HEK293 (cell line): ENCODE measurements around the gene EPG5.

Experiments used
- CTCF ChIA-PET: fragments of 350-600 bp; formaldehyde crosslinking; extraction: SDS; loops from one replicate; lab custom pipeline; 2021; ENCODE audit warnings: antibody characterized with exemption; lab: Yijun Ruan, JAX
- POLR2A ChIA-PET: fragments of 300-600 bp; formaldehyde crosslinking; extraction: SDS; loops from one replicate; lab custom pipeline; 2020; ENCODE audit warnings: antibody characterized with exemption, inconsistent platforms; lab: Yijun Ruan, JAX
- H3K27ac ChIP-seq: fragments of 200-500 bp; sonication (Bioruptor generic); 2 replicates; pipeline ENCODE4 v1.5.1; 2014; ENCODE audit warnings: low read depth, low read length, control low read depth, inconsistent platforms; ENCODE audit errors: extremely low read depth
- H3K36me3 ChIP-seq, 2 experiments: fragments of 200-500 bp in 1 of 2; sonication (Bioruptor generic) in 1 of 2; 1 replicate in 1 of 2; 2 replicates in 1 of 2; pipeline ENCODE4 v1.5.1; 2014 to 2017; ENCODE audit warnings: inconsistent platforms in 2 of 2, low read length in 2 of 2; ENCODE audit not compliant: control insufficient read depth in 2 of 2, insufficient read depth in 1 of 2
- H3K4me1 ChIP-seq: fragments of 200-500 bp; sonication (Bioruptor generic); 2 replicates; pipeline ENCODE4 v1.5.1; 2014; ENCODE audit warnings: mild to moderate bottlenecking, low read length, inconsistent platforms; ENCODE audit not compliant: control insufficient read depth, insufficient read depth
- H3K4me3 ChIP-seq: 2 replicates; pipeline ENCODE4 v1.5.1; 2011; ENCODE audit warnings: low read depth, mild to moderate bottlenecking, control low read depth, low read length, moderate library complexity
- H3K9me3 ChIP-seq: fragments of 200-500 bp; sonication (Bioruptor generic); 2 replicates; pipeline ENCODE4 v1.5.1; 2014; ENCODE audit warnings: low read depth, low read length, inconsistent platforms; ENCODE audit not compliant: control insufficient read depth, insufficient read depth
- IKZF3 ChIP-seq: fragments of 450-650 bp; IDR thresholded peaks from 2 replicates; pipeline ENCODE4 v1.5.0; 2018; ENCODE audit warnings: missing biosample characterization, mild to moderate bottlenecking, missing genetic modification characterization, moderate library complexity
- KLF9 ChIP-seq: fragments of 450-650 bp; formaldehyde crosslinking; IDR thresholded peaks from 2 replicates; pipeline ENCODE4 v1.5.1; 2016; ENCODE audit warnings: missing biosample characterization, missing genetic modification characterization, low read depth
- MZF1 ChIP-seq: fragments of 450-650 bp; formaldehyde crosslinking; IDR thresholded peaks from 2 replicates; pipeline ENCODE4 v1.5.1; 2017; ENCODE audit warnings: missing biosample characterization, missing genetic modification characterization, borderline replicate concordance
- ZNF138 ChIP-seq: fragments of 450-650 bp; formaldehyde crosslinking; IDR thresholded peaks from 2 replicates; pipeline ENCODE4 v1.5.1; 2016; ENCODE audit warnings: missing biosample characterization, missing genetic modification characterization, borderline replicate concordance
- ZNF184 ChIP-seq: fragments of 450-650 bp; IDR thresholded peaks from 2 replicates; pipeline ENCODE4 v1.5.1; 2018; ENCODE audit warnings: missing biosample characterization, mild to moderate bottlenecking, missing genetic modification characterization
- ZNF23 ChIP-seq: fragments of 450-650 bp; formaldehyde crosslinking; IDR thresholded peaks from 2 replicates; pipeline ENCODE4 v1.5.1; 2016; ENCODE audit warnings: missing biosample characterization, missing genetic modification characterization, borderline replicate concordance
- ZNF239 ChIP-seq: fragments of 450-650 bp; formaldehyde crosslinking; IDR thresholded peaks from 2 replicates; pipeline ENCODE4 v1.5.1; 2016; ENCODE audit warnings: missing biosample characterization, missing genetic modification characterization
- ZNF292 ChIP-seq: fragments of 450-650 bp; formaldehyde crosslinking; IDR thresholded peaks from 2 replicates; pipeline ENCODE4 v1.5.1; 2016; ENCODE audit warnings: low read depth, missing biosample characterization, missing genetic modification characterization, borderline replicate concordance
- ZNF561 ChIP-seq: fragments of 450-650 bp; IDR thresholded peaks from 2 replicates; pipeline ENCODE4 v1.5.1; 2018; ENCODE audit warnings: missing biosample characterization, missing genetic modification characterization, borderline replicate concordance
- ZNF654 ChIP-seq: fragments of 450-650 bp; formaldehyde crosslinking; IDR thresholded peaks from 2 replicates; pipeline ENCODE4 v1.5.1; 2016; ENCODE audit warnings: low read depth, missing biosample characterization, missing genetic modification characterization
- TF ChIP-seq, protein P1 (sequence below): fragments of 450-650 bp; formaldehyde crosslinking; conservative IDR thresholded peaks from 2 replicates; pipeline ENCODE4 v1.5.1; 2016; ENCODE audit warnings: low read depth, missing biosample characterization, missing genetic modification characterization
- TF ChIP-seq, protein P2 (sequence below): fragments of 450-650 bp; formaldehyde crosslinking; conservative IDR thresholded peaks from 2 replicates; pipeline ENCODE4 v1.5.1; 2016; ENCODE audit warnings: low read depth, missing biosample characterization, missing genetic modification characterization
- TF ChIP-seq, protein P3 (sequence below): fragments of 450-650 bp; formaldehyde crosslinking; IDR thresholded peaks from 2 replicates; pipeline ENCODE4 v1.5.1; 2016; ENCODE audit warnings: missing biosample characterization, missing genetic modification characterization, borderline replicate concordance
- TF ChIP-seq, protein P4 (sequence below): fragments of 450-650 bp; formaldehyde crosslinking; IDR thresholded peaks from 2 replicates; pipeline ENCODE4 v1.5.1; 2016; ENCODE audit warnings: missing biosample characterization, missing genetic modification characterization
- TF ChIP-seq, protein P5 (sequence below): fragments of 450-650 bp; formaldehyde crosslinking; IDR thresholded peaks from 2 replicates; pipeline ENCODE4 v1.5.1; 2016; ENCODE audit warnings: missing biosample characterization, missing genetic modification characterization
- TF ChIP-seq, protein P6 (sequence below): fragments of 450-650 bp; formaldehyde crosslinking; IDR thresholded peaks from 2 replicates; pipeline ENCODE4 v1.5.1; 2016; ENCODE audit warnings: missing biosample characterization, missing genetic modification characterization

The EPG5 gene

DNA sequence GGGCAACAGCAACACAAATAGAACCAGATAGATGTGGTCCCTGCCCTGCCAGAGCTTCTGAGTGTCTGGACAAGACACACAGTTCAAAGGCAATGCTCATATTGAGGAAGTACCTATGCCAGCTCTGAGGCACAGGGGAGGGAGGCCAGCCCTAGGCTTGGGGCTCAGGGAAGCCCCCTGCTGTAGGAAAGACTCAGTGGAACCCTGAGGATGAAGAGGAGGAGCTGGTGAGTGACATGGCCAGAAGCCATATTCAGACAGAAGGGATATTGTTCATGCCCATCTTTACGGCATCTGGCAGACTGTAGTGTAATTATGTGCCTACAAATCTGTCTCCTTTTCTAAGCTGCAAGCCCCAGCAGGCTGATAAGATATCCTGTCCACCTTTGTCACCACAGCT is 132.8 kb downstream of the EPG5 start (continued):
- TF ChIP-seq ZNF654 (tag by site-specific recombination) = no peak
- TF ChIP-seq, protein P1, sequence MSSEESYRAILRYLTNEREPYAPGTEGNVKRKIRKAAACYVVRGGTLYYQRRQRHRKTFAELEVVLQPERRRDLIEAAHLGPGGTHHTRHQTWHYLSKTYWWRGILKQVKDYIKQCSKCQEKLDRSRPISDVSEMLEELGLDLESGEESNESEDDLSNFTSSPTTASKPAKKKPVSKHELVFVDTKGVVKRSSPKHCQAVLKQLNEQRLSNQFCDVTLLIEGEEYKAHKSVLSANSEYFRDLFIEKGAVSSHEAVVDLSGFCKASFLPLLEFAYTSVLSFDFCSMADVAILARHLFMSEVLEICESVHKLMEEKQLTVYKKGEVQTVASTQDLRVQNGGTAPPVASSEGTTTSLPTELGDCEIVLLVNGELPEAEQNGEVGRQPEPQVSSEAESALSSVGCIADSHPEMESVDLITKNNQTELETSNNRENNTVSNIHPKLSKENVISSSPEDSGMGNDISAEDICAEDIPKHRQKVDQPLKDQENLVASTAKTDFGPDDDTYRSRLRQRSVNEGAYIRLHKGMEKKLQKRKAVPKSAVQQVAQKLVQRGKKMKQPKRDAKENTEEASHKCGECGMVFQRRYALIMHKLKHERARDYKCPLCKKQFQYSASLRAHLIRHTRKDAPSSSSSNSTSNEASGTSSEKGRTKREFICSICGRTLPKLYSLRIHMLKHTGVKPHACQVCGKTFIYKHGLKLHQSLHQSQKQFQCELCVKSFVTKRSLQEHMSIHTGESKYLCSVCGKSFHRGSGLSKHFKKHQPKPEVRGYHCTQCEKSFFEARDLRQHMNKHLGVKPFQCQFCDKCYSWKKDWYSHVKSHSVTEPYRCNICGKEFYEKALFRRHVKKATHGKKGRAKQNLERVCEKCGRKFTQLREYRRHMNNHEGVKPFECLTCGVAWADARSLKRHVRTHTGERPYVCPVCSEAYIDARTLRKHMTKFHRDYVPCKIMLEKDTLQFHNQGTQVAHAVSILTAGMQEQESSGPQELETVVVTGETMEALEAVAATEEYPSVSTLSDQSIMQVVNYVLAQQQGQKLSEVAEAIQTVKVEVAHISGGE (tag by site-specific recombination) = no peak
- no peak for TF ChIP-seq ZNF23 (tag by site-specific recombination)
- TF ChIP-seq, protein P2, sequence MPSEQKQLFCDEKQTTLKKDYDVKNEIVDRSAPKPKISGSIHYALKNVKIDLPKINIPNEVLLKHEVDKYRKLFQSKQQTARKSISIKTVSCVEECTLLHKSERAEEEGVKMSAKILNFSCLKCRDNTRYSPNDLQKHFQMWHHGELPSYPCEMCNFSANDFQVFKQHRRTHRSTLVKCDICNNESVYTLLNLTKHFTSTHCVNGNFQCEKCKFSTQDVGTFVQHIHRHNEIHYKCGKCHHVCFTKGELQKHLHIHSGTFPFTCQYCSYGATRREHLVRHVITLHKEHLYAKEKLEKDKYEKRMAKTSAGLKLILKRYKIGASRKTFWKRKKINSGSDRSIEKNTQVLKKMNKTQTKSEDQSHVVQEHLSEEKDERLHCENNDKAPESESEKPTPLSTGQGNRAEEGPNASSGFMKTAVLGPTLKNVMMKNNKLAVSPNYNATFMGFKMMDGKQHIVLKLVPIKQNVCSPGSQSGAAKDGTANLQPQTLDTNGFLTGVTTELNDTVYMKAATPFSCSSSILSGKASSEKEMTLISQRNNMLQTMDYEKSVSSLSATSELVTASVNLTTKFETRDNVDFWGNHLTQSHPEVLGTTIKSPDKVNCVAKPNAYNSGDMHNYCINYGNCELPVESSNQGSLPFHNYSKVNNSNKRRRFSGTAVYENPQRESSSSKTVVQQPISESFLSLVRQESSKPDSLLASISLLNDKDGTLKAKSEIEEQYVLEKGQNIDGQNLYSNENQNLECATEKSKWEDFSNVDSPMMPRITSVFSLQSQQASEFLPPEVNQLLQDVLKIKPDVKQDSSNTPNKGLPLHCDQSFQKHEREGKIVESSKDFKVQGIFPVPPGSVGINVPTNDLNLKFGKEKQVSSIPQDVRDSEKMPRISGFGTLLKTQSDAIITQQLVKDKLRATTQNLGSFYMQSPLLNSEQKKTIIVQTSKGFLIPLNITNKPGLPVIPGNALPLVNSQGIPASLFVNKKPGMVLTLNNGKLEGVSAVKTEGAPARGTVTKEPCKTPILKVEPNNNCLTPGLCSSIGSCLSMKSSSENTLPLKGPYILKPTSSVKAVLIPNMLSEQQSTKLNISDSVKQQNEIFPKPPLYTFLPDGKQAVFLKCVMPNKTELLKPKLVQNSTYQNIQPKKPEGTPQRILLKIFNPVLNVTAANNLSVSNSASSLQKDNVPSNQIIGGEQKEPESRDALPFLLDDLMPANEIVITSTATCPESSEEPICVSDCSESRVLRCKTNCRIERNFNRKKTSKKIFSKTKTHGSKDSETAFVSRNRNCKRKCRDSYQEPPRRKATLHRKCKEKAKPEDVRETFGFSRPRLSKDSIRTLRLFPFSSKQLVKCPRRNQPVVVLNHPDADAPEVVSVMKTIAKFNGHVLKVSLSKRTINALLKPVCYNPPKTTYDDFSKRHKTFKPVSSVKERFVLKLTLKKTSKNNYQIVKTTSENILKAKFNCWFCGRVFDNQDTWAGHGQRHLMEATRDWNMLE (tag by site-specific recombination) = no peak
- TF ChIP-seq ZNF292 (tag by site-specific recombination) = no peak

DNA sequence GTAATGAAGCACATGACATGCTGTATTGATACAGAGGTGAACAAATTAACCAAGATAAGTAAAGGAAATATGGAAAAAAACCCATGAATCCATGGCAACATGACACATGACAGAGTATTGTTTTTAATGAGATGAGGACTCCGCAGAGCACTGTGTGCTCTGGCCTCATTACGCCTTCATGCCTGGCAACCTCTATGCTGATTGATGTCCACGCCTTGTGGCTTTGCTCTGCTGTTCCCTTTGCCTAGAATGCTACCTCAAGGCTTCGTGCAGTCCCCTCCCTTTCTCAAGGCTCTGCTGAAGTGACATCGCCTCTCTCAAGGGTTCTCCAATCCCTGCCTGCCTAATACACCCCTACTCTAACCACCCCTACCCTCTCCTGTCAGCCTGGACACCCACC is 133.3 kb downstream of the EPG5 start:
- H3K4me1 ChIP-seq = peaks cover 3% of the 10 kb centered on the region; the same call in 1 of the 2 replicates
- POLR2A ChIA-PET = no interaction called here
- TF ChIP-seq IKZF3 (tag by site-specific recombination) = no peak
- TF ChIP-seq ZNF138 (tag by site-specific recombination) = no peak
- TF ChIP-seq, protein P3, sequence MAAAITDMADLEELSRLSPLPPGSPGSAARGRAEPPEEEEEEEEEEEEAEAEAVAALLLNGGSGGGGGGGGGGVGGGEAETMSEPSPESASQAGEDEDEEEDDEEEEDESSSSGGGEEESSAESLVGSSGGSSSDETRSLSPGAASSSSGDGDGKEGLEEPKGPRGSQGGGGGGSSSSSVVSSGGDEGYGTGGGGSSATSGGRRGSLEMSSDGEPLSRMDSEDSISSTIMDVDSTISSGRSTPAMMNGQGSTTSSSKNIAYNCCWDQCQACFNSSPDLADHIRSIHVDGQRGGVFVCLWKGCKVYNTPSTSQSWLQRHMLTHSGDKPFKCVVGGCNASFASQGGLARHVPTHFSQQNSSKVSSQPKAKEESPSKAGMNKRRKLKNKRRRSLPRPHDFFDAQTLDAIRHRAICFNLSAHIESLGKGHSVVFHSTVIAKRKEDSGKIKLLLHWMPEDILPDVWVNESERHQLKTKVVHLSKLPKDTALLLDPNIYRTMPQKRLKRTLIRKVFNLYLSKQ (tag by site-specific recombination) = no peak
- TF ChIP-seq MZF1 (tag by site-specific recombination) = no peak
- TF ChIP-seq, protein P4, sequence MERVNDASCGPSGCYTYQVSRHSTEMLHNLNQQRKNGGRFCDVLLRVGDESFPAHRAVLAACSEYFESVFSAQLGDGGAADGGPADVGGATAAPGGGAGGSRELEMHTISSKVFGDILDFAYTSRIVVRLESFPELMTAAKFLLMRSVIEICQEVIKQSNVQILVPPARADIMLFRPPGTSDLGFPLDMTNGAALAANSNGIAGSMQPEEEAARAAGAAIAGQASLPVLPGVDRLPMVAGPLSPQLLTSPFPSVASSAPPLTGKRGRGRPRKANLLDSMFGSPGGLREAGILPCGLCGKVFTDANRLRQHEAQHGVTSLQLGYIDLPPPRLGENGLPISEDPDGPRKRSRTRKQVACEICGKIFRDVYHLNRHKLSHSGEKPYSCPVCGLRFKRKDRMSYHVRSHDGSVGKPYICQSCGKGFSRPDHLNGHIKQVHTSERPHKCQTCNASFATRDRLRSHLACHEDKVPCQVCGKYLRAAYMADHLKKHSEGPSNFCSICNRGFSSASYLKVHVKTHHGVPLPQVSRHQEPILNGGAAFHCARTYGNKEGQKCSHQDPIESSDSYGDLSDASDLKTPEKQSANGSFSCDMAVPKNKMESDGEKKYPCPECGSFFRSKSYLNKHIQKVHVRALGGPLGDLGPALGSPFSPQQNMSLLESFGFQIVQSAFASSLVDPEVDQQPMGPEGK (tag by site-specific recombination) = no peak
- TF ChIP-seq KLF9 (tag by site-specific recombination) = no peak
- TF ChIP-seq, protein P5, sequence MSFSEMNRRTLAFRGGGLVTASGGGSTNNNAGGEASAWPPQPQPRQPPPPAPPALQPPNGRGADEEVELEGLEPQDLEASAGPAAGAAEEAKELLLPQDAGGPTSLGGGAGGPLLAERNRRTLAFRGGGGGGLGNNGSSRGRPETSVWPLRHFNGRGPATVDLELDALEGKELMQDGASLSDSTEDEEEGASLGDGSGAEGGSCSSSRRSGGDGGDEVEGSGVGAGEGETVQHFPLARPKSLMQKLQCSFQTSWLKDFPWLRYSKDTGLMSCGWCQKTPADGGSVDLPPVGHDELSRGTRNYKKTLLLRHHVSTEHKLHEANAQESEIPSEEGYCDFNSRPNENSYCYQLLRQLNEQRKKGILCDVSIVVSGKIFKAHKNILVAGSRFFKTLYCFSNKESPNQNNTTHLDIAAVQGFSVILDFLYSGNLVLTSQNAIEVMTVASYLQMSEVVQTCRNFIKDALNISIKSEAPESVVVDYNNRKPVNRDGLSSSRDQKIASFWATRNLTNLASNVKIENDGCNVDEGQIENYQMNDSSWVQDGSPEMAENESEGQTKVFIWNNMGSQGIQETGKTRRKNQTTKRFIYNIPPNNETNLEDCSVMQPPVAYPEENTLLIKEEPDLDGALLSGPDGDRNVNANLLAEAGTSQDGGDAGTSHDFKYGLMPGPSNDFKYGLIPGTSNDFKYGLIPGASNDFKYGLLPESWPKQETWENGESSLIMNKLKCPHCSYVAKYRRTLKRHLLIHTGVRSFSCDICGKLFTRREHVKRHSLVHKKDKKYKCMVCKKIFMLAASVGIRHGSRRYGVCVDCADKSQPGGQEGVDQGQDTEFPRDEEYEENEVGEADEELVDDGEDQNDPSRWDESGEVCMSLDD (tag by site-specific recombination) = no peak
- no peak for TF ChIP-seq ZNF184 (tag by site-specific recombination)
- TF ChIP-seq ZNF561 = no peak
- TF ChIP-seq, protein P6, sequence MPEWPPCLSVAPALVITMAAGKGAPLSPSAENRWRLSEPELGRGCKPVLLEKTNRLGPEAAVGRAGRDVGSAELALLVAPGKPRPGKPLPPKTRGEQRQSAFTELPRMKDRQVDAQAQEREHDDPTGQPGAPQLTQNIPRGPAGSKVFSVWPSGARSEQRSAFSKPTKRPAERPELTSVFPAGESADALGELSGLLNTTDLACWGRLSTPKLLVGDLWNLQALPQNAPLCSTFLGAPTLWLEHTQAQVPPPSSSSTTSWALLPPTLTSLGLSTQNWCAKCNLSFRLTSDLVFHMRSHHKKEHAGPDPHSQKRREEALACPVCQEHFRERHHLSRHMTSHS (tag by site-specific recombination) = no peak
- TF ChIP-seq ZNF239 (tag by site-specific recombination) = no peak
- TF ChIP-seq, all 188 proteins: peak for 0
- CTCF ChIA-PET = interaction anchor here (1.2 kb wide), 1 partner anchor 46 kb away, joined by 3 read pairs; no protein-coding TSS in a partner anchor
- Histone ChIP-seq H3K36me3 (no peaks in the 10 kb centered on the region), H3K27ac (no peak overlapping the region), H3K4me3 (no peak overlapping the region), H3K9me3 (no peaks in the 10 kb centered on the region)
